ENCODE data around the gene GABARAP. TPM values are rescaled to one million over a fixed set of nuclear protein-coding genes. Genes with fewer than 3 reads are reported as not detected.

GABARAP gene
- 252 and 265 TPM in 2 replicates for total RNA-seq (2021; fragmentation: NEBNext Ultra II Directional; extraction: Animal tissue kit (Norgen Biotek cat#: 25700))
- polyA plus RNA-seq (2011; rRNA removed), result 351 and 581 TPM in 2 replicates
- 311 TPM for polyA plus RNA-seq (2011; cell fraction: cytosol; rRNA removed)
- polyA plus RNA-seq (2011; cell fraction: nucleus; rRNA removed), result 154 TPM
- polyA plus RNA-seq (2012, experiment 1 of 2), result 343 to 418 TPM (median 350 TPM) in 4 replicates
- 370 TPM for polyA plus RNA-seq (2012, experiment 2 of 2)
- 374 TPM for polyA plus RNA-seq (2013, experiment 1 of 2)
- 396 TPM for polyA plus RNA-seq (2013, experiment 2 of 2)
- polyA minus RNA-seq (2011; rRNA and poly(A)+ RNA removed), result 207 and 212 TPM in 2 replicates
- 78.2 TPM for polyA minus RNA-seq (2011; cell fraction: cytosol; rRNA and poly(A)+ RNA removed)
- 77.3 TPM for polyA minus RNA-seq (2011; cell fraction: nucleus; rRNA and poly(A)+ RNA removed)
- long read RNA-seq, experiment 1, transcript GABARAP-206 (4 exons, 762 nt), result minor isoform, 11 of 287 reads
- long read RNA-seq, experiment 1, transcript GABARAP-204 (3 exons, 837 nt), result minor isoform, 45 of 287 reads
- long read RNA-seq, experiment 1, transcript GABARAP-201 (4 exons, 1,634 nt), result major isoform, 192 of 287 reads
- long read RNA-seq, experiment 1, partial matches to known transcripts, result 2 of 287 reads
- long read RNA-seq, experiment 1, other reads (novel, unspliced or antisense), result 35 of 287 reads
- long read RNA-seq, experiment 2, transcript GABARAP-201 (4 exons, 1,634 nt), result major isoform, 274 of 375 reads
- long read RNA-seq, experiment 2, transcript GABARAP-204 (3 exons, 837 nt), result minor isoform, 94 of 375 reads
- long read RNA-seq, experiment 2, partial matches to known transcripts, result 0 of 375 reads
- long read RNA-seq, experiment 2, other reads (novel, unspliced or antisense), result 2 of 375 reads

DNA sequence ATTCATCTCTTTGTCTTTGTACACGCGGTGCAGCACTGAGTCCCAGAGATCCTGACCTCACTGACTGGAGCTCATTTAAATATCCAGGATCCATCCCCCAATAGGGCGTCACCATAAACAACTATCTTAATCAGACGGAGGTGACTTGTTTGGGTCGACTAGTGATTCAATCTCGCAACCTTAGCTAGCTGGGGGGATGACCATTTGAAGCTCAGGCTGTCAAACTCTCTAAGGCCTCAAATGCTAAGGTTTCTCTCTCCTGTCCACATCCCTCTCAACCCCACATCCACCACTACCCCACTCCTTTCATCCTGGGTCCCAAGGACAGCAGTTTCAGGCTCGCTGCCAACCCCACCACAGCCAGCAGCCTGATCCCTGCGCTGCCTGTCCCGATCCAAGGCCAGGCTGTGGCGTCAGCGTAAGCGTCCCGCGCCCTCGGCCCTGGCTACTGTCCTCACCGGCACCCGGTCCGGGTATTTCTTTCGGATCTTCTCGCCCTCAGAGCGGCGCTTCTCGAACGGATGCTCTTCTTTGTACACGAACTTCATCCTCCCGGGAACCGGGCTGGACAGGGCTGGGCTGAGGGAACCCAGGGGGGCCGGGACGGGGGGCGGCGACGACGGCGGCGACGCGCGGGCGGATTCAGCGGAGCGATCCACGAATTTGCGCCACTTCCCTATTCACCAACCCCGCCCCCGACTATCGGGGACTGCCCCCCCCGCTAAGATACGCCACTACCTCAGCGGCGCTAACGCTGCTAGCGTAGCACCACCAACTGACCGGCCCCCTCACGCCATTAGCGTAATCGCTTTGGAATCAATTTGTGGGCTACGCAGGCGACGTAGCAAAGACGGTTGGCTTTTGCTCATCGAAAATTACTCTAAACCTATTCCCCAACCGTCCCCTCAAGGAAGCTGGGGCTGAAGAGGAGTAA, at the start of gene GABARAP:
Gene GABARAP, minus strand, starts transcription at position 667 of the 934 bp plus-strand sequence. Its CDS starts 119 bp downstream, at position 548.
- peaks cover 9 to 42% (median 24%) of the 10 kb centered on the region in 4 experiments; a peak in 6 of 8 replicates for H3K36me3 ChIP-seq (ENCODE audit: control insufficient read depth in 2 of 4, insufficient read depth in 4 of 4, low read length in 3 of 4)
- H3K23me2 ChIP-seq (ENCODE audit: low read depth, low read length), result peaks cover 18% of the 10 kb centered on the region
- no peak within 1 kb of the TSS for H3K14ac ChIP-seq (ENCODE audit: insufficient read length)
- H3K27me3 ChIP-seq (replicated peaks in 1 of 4; ENCODE audit: control insufficient read depth in 3 of 4, extremely low read depth in 1 of 4, insufficient read depth in 3 of 4, low read length in 3 of 4), result no peaks in the 10 kb centered on the region
- ChIA-PET POLR2A (ENCODE audit: partially characterized antibody) (interaction anchor here (0.8 to 19.7 kb wide), 22 partner anchors 6 to 347 kb away, joined by 3 to 386 read pairs (median 6); partner anchors contain the start of genes ACADVL, CD68, CLDN7 and CTDNEP1), CTCF (ENCODE audit: partially characterized antibody) (interaction anchor here (0.8 to 4.1 kb wide), 13 partner anchors 9 to 215 kb away, joined by 3 to 27 read pairs (median 4); partner anchors contain the start of genes ACADVL and SLC2A4)
- H3K4me2 ChIP-seq (ENCODE audit: insufficient read depth in 1 of 2, low read depth in 2 of 2, low read length in 2 of 2), result peak within 1 kb of the TSS; percentile 92 to 93
- H2AFZ ChIP-seq (ENCODE audit: low read length), result peak within 1 kb of the TSS; percentile 92
- H2BK5ac ChIP-seq (ENCODE audit: low read depth, low read length), result peak within 1 kb of the TSS; percentile 99
- peak within 1 kb of the TSS; percentile 34 for H2BK120ac ChIP-seq (replicated peaks; ENCODE audit: low read depth, low read length)
- FAIRE-seq (peak; percentile 65), DNase-seq (ENCODE audit: low read depth in 1 of 2, low spot score in 2 of 2) (peak in 1 of 2 experiments; percentile 97)
- H2BK15ac ChIP-seq (ENCODE audit: low read length), result 0 out of 2 replicates have a peak within 1 kb of the TSS, but pooled peaks have one; percentile 5
- H4K5ac ChIP-seq (ENCODE audit: insufficient read length, low read depth, low read length), result peak within 1 kb of the TSS; percentile 84
- H3K27ac ChIP-seq (ENCODE audit: low read depth, low read length), result peak within 1 kb of the TSS; percentile 94
- peak within 1 kb of the TSS; percentile 73 to 90 (median 84) for H3K4me3 ChIP-seq (ENCODE audit: extremely low read depth in 1 of 4, insufficient read depth in 2 of 4, low read depth in 3 of 4, low read length in 4 of 4)
- peak within 1 kb of the TSS; percentile 63 for H3K56ac ChIP-seq (replicated peaks; ENCODE audit: insufficient read length, low read depth, low read length)
- 1% methylated on average over 24 of the region's 62 CpGs; no CpG with 5 or more reads in 1 of the 2 experiments for WGBS, 2 experiments (ENCODE audit: extremely low coverage in 1 of 2, insufficient coverage in 1 of 2, insufficient read length in 1 of 2, insufficient replicate concordance in 2 of 2, low coverage in 1 of 2, low lambda C conversion rate in 2 of 2, missing lambda C conversion rate in 1 of 2)
- no peak within 1 kb of the TSS for H3K23ac ChIP-seq (ENCODE audit: insufficient read length)
- H2BK12ac ChIP-seq (ENCODE audit: low read depth, low read length), result peak within 1 kb of the TSS; percentile 64; the same call in 1 of the 2 replicates
- H3K9me3 ChIP-seq (ENCODE audit: insufficient read depth in 2 of 2, low read depth in 1 of 2, low read length in 1 of 2), result no peaks in the 10 kb centered on the region
- H3K18ac ChIP-seq (ENCODE audit: extremely low read depth, low read length), result peak within 1 kb of the TSS; percentile 98
- H3K79me2 ChIP-seq (ENCODE audit: control insufficient read depth in 1 of 2, insufficient read depth in 2 of 2, low read length in 2 of 2), result peaks cover 0 to 36% of the 10 kb centered on the region in 2 experiments; a peak in 2 of 4 replicates
- peak within 1 kb of the TSS; percentile 88 for H4K8ac ChIP-seq (ENCODE audit: extremely low read depth, insufficient read depth, low read length)
- peaks cover 8 to 18% (median 10%) of the 10 kb centered on the region in 4 experiments for H3K4me1 ChIP-seq (replicated peaks in 1 of 4; ENCODE audit: control insufficient read depth in 3 of 4, insufficient read depth in 4 of 4, low read length in 3 of 4)
- H3K79me1 ChIP-seq (ENCODE audit: low read depth, low read length), result peaks cover 8% of the 10 kb centered on the region
- H4K20me1 ChIP-seq (replicated peaks in 1 of 2; ENCODE audit: control insufficient read depth in 1 of 2, insufficient read depth in 2 of 2, low read length in 2 of 2), result peaks cover 2 to 4% of the 10 kb centered on the region in 2 experiments
- H3K9ac ChIP-seq (replicated peaks in 1 of 4; ENCODE audit: extremely low read depth in 1 of 4, low read depth in 3 of 4, low read length in 3 of 4), result peak within 1 kb of the TSS; percentile 83 to 98 (median 94)
- H3K4ac ChIP-seq (replicated peaks; ENCODE audit: insufficient read length, low read depth, low read length), result peak within 1 kb of the TSS; percentile 63
- no peak within 1 kb of the TSS for H2BK20ac ChIP-seq (ENCODE audit: low read length)
- peak within 1 kb of the TSS; percentile 45; the same call in 1 of the 2 replicates for H2AK5ac ChIP-seq (ENCODE audit: low read depth, low read length)
- H4K91ac ChIP-seq (replicated peaks; ENCODE audit: insufficient read length, low read length), result peak within 1 kb of the TSS; percentile 71
- TF ChIP-seq POU5F1 (IDR thresholded peaks at IDR 0.05; ENCODE audit: low read depth, low read length), result no peak
- no peak for TF ChIP-seq KDM4A (IDR thresholded peaks at IDR 0.05; ENCODE audit: low read depth, low read length, severe bottlenecking)
- TF ChIP-seq BRCA1 (IDR thresholded peaks at IDR 0.05; ENCODE audit: low read depth, low read length), result no peak
- TF ChIP-seq CBX5 (IDR thresholded peaks at IDR 0.05; ENCODE audit: low read depth, low read length), result no peak
- TF ChIP-seq CEBPB (IDR thresholded peaks at IDR 0.05; ENCODE audit: low read depth, low read length), result no peak
- TF ChIP-seq, protein P1, sequence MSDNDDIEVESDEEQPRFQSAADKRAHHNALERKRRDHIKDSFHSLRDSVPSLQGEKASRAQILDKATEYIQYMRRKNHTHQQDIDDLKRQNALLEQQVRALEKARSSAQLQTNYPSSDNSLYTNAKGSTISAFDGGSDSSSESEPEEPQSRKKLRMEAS (IDR thresholded peaks at IDR 0.05), result peak; percentile 49
